Activated naive CD4-positive, alpha-beta T cell treated with anti-CD3 and anti-CD28 coated beads for 36 hours (primary cell): ENCODE results near the gene SCARF2. TPM values are rescaled to one million over a fixed set of nuclear protein-coding genes. Genes with fewer than 3 reads are reported as not detected.
A peak's percentile ranks its signal among the peaks of the same experiment; 100 is the strongest.

Experiments used
- CTCF ChIA-PET: fragments of 350-600 bp; sonication (Branson Sonifier 250); formaldehyde crosslinking; loops from one replicate; lab custom pipeline; 2021; ENCODE audit warnings: antibody characterized with exemption; lab: Charles Lee
- DNase-seq: peaks from one replicate; pipeline ENCODE4 v3.0.0-alpha.2; 2020
- H3K27ac Mint-ChIP-seq: one replicate; pipeline ENCODE4 v1.8.0; 2021; ENCODE audit warnings: mild to moderate bottlenecking, mixed read lengths
- H3K27me3 Mint-ChIP-seq: one replicate; pipeline ENCODE4 v1.8.0; 2021; ENCODE audit warnings: low read depth, mixed read lengths
- H3K36me3 Mint-ChIP-seq: one replicate; pipeline ENCODE4 v1.8.0; 2021; ENCODE audit warnings: low read depth, mixed read lengths
- H3K4me1 Mint-ChIP-seq: one replicate; pipeline ENCODE4 v1.8.0; 2021; ENCODE audit warnings: low read depth, mixed read lengths
- H3K4me3 Mint-ChIP-seq: one replicate; pipeline ENCODE4 v1.8.0; 2021; ENCODE audit warnings: mild to moderate bottlenecking, moderate library complexity, mixed read lengths
- H3K9me3 Mint-ChIP-seq: one replicate; pipeline ENCODE4 v1.8.0; 2021; ENCODE audit warnings: mixed read lengths
- intact Hi-C: fragments of 100-400 bp; cut with micrococcal nuclease; formaldehyde crosslinking; loops from one replicate; pipeline ENCODE4 v1.15.1; 2023
- total RNA-seq, 2 experiments: library from RNA; stranded (reverse); gene quantifications; one replicate each; pipeline ENCODE4 v1.2.3, GENCODE V29; 2021

The SCARF2 gene
- total RNA-seq, 2 experiments from 2014 or later = 0.21 to 0.30 TPM

- no peaks in the 10 kb centered on the region for H3K9me3 Mint-ChIP-seq
These were observed 2.0 kb downstream of the SCARF2 start for GRCh38 chr22:20435436-20436306.

GRCh38 chr22:20434773-20435172 is 2.9 kb downstream of the SCARF2 start:
- H3K4me3 Mint-ChIP-seq = no peak overlapping the region
- H3K27ac Mint-ChIP-seq = no peak overlapping the region
- intact Hi-C loops = no loop called here
- CTCF ChIA-PET = no interaction called here
- H3K27me3 Mint-ChIP-seq = peaks cover 56% of the 10 kb centered on the region
- DNase-seq = no peak
- no peaks in the 10 kb centered on the region for H3K9me3 Mint-ChIP-seq
- no peaks in the 10 kb centered on the region for H3K36me3 Mint-ChIP-seq
- peaks cover 24% of the 10 kb centered on the region for H3K4me1 Mint-ChIP-seq

More at GRCh38 chr22:20435436-20436306, 2.0 kb downstream of the SCARF2 start:
- no peaks in the 10 kb centered on the region for H3K36me3 Mint-ChIP-seq
- peaks cover 17% of the 10 kb centered on the region for H3K4me1 Mint-ChIP-seq
- no peak for DNase-seq
- CTCF ChIA-PET = no interaction called here
- peaks cover 48% of the 10 kb centered on the region for H3K27me3 Mint-ChIP-seq
- intact Hi-C loops = no loop called here
- H3K27ac Mint-ChIP-seq = no peak overlapping the region
- no peak overlapping the region for H3K4me3 Mint-ChIP-seq

DNA sequence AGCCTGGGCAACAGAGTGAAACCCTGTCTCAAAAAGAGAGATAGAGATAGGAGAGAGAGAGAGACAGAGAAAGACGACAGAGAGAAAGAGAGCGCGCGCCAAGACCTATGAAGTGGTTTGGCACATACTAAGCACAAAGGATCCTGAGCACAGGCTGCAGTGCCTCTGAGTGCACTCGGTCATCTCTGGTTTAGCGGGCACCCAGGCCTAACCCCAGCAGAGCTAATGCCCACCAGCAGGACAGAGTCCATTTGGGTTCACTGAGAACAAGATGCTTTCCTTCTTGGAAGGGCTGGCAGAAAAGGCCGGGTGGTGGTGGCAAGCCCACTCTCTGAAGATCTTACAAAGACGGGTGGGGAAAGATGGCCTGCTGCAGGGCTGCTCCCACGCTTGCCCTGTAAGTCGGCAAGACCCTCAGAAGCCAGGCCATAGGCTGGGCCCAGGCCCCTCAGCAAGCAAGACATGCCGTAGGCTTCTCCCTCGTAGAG is 3.3 kb downstream of the SCARF2 start:
- no peak overlapping the region for H3K27ac Mint-ChIP-seq
- CTCF ChIA-PET = no interaction called here
- intact Hi-C loops = no loop called here
- H3K9me3 Mint-ChIP-seq = no peaks in the 10 kb centered on the region
- H3K36me3 Mint-ChIP-seq = no peaks in the 10 kb centered on the region
- no peak overlapping the region for H3K4me3 Mint-ChIP-seq
- peaks cover 56% of the 10 kb centered on the region for H3K27me3 Mint-ChIP-seq
- no peak for DNase-seq
- H3K4me1 Mint-ChIP-seq = peaks cover 24% of the 10 kb centered on the region

DNA sequence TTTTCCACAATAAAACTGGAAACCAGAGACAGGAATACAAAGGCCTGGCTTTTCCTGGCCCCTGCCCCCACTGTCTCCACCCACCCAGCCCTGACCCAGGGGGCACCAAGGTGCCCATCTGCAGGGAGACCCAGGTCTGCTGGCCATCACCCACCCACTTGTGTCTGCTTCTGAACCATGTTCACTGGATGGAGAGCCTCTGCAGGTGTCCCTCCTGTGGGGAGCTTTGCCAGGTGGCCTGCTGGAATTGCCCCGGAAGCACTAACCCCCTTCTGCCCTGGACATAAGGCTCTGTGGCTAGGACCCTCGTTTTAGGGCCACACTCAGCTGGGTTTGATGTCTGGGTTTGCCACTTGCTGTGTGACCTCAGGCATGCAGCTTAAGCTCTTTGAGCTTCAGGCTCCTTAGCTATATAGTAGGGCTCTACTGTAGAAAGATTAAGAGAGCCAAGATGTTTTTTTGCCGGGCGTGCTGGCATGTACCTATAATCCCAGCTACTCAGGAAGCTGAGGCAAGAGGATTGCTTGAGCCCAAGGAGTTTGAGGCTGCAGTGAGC is 3.9 kb downstream of the SCARF2 start:
- no peak for DNase-seq
- H3K27me3 Mint-ChIP-seq = peaks cover 57% of the 10 kb centered on the region
- H3K9me3 Mint-ChIP-seq = no peaks in the 10 kb centered on the region
- peaks cover 27% of the 10 kb centered on the region for H3K4me1 Mint-ChIP-seq
- no peak overlapping the region for H3K27ac Mint-ChIP-seq
- H3K36me3 Mint-ChIP-seq = no peaks in the 10 kb centered on the region
- no peak overlapping the region for H3K4me3 Mint-ChIP-seq
- intact Hi-C loops = no loop called here
- CTCF ChIA-PET = no interaction called here

DNA sequence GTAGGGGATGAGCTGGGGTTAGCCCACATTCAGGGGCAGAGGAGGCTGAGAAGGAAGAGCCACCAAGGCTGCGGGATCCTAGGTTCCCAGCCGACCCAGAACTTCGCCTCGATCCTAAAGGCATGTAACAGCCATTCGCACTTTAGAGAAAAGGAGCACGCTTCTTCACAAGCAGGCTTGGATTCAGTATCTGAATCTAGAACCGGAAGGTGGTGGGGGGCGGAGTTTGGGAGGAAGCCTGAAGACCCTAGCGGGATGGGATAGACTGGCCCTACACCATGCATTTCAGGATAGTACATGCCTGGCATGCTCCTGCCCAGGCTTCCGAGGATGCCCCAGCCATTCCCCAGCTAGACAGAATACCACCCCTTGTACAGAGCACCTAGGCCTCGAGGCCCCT is 4.4 kb downstream of the SCARF2 start:
- Mint-ChIP-seq H3K4me3 (no peak overlapping the region), H3K27ac (no peak overlapping the region), H3K4me1 (peaks cover 27% of the 10 kb centered on the region), H3K9me3 (no peaks in the 10 kb centered on the region), H3K36me3 (no peaks in the 10 kb centered on the region), H3K27me3 (peaks cover 54% of the 10 kb centered on the region)
- CTCF ChIA-PET = interaction anchor here (1.2 kb wide), 1 partner anchor 23 kb away, joined by 3 read pairs; no protein-coding TSS in a partner anchor
- DNase-seq = no peak
- intact Hi-C loops = no loop called here

DNA sequence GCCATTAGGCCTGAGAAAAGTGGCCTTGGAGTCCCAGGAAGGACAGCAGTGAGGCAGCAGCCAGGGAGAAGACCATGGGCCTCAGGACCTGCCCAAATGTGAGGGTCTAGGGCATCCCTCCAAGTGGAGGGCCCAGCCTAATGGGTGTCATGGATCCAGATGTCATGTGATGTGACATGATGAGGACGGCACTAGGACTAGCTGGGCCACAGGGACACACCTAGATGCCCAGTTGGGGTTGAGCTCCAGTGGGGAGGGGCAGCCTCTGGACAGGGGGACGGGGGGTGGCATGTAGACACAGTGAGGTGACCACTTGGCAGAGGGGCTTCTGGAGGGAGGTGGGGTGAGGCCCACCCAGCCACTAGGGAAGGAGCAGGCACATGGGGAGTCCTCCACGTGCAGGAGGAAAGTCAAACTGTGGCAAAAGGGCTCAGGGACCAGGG is 5.4 kb downstream of the SCARF2 start:
- no peak for DNase-seq
- peaks cover 25% of the 10 kb centered on the region for H3K4me1 Mint-ChIP-seq
- CTCF ChIA-PET = interaction anchor here (1.2 kb wide), 1 partner anchor 24 kb away, joined by 3 read pairs; no protein-coding TSS in a partner anchor
- no peaks in the 10 kb centered on the region for H3K36me3 Mint-ChIP-seq
- no peak overlapping the region for H3K27ac Mint-ChIP-seq
- H3K4me3 Mint-ChIP-seq = no peak overlapping the region
- H3K27me3 Mint-ChIP-seq = peaks cover 55% of the 10 kb centered on the region
- intact Hi-C loops = no loop called here
- H3K9me3 Mint-ChIP-seq = no peaks in the 10 kb centered on the region

DNA sequence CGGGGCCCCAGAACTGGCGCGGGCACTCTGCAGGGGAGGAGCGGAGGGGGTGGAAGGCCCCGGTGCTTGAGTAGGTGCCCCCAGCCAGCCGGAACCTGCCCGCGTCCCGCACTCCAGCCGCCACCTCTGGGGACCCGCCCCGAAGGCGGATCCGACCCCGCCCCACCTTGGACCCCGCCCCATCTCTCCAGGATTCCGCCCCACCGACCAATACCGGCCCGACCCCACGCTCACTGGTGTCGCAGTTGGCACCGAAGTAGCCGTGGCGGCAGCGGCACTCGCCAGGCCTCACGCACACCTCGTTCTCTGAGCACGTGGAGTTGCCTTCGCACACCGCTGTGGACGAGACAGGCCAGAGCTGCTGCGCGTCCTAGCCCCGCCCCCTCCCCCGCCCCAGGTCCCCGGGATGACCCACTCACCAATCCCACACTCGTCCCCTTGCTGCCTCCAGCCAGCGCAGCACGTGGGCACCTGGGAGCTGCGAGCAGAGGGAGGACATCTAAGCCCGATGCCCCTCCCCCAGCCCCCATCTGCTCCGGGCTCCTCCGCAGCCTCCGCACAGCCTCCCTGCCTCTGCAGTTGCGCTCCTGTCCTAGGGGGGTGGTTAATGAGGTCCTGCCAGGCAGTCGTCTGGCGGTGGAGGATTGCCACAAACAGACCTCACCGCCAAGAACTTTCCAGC is 6.0 kb downstream of the SCARF2 start:
- H3K36me3 Mint-ChIP-seq = no peaks in the 10 kb centered on the region
- intact Hi-C loops = no loop called here
- H3K9me3 Mint-ChIP-seq = no peaks in the 10 kb centered on the region
- H3K4me3 Mint-ChIP-seq = peak overlapping the region; percentile 26
- H3K27ac Mint-ChIP-seq = no peak overlapping the region
- no peak for DNase-seq
- H3K27me3 Mint-ChIP-seq = peaks cover 55% of the 10 kb centered on the region
- CTCF ChIA-PET = interaction anchor here (1.3 kb wide), 1 partner anchor 12 kb away, joined by 3 read pairs; no protein-coding TSS in a partner anchor
- H3K4me1 Mint-ChIP-seq = peaks cover 19% of the 10 kb centered on the region

DNA sequence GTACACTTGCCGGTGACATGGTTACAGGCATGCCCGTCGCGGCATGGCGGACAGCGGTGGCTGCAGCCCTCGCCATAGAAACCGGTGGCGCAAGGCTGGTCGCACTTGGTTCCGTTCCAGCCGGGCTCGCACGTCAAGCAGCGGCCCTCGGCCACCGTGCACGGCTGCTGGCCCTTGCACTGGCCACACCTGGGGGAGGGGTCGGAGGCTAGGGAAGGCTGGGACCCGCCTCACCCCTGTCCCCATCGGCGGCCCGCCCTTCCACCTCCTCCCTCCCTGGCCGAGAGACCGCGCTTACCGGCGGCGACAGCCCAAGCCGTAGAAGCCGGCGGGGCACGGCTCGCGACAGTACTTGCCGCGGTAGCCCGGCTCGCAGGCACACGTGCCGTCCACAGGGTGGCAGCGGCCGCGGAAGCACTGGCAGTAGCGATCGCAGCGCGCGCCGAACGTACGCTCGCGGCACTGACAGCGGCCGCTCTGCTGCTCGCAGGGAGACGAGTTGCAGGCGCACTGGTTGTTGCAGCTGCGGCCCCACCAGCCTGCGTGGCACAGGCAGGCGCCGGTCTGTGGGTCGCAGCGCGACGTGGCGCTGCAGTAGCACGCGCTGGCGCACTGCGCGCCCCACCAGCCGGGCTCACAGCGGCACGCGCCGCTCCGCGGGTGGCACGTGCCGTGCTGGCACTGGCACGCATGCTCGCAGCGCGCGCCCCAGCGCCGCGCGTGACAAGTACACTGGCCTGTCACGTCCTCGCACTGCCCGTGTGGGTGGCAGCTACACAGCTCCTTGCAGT is 6.7 kb downstream of the SCARF2 start:
- DNase-seq = peak; percentile 59
- intact Hi-C loops = loop anchor here (1.0 kb wide), 2 partner anchors 25 to 65 kb away; no protein-coding TSS in a partner anchor
- no peaks in the 10 kb centered on the region for H3K9me3 Mint-ChIP-seq
- CTCF ChIA-PET = interaction anchor here (1.1 to 1.3 kb wide), 2 partner anchors 10 to 13 kb away, joined by 3 read pairs; no protein-coding TSS in a partner anchor
- H3K4me1 Mint-ChIP-seq = peaks cover 18% of the 10 kb centered on the region
- peaks cover 58% of the 10 kb centered on the region for H3K27me3 Mint-ChIP-seq
- H3K27ac Mint-ChIP-seq = no peak overlapping the region
- no peaks in the 10 kb centered on the region for H3K36me3 Mint-ChIP-seq
- H3K4me3 Mint-ChIP-seq = peak overlapping the region; percentile 63

DNA sequence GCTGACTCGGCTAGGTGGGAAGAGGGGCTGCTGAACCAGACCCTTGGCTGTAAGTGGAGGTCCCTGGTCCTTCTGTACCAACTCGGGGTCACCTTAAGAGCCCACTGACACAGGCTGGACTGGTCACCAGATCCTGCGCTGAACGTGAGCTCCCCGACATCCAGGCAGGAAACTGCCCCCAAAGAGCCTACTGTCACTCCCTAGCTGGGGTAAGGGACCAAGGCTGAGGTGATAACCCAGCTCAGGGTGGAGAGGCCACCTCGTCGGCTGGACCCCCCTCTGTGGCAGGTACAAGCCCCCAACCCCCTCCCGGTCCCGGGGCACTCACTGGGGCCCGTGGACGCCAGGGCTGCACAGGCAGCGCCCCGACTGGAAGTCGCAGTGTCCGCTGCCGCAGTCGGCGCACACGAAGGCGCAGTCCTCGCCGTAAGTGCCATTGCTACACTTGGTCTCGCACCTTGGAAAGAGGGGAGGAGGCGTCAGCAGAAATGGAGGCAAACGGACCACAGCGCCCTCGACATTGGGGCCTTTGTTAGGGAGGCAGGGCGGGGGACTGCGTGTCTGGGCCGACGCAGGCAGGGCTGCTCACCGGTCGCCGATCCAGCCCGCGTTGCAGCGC is 7.4 kb downstream of the SCARF2 start:
- H3K4me1 Mint-ChIP-seq = peaks cover 16% of the 10 kb centered on the region
- peaks cover 52% of the 10 kb centered on the region for H3K27me3 Mint-ChIP-seq
- no peaks in the 10 kb centered on the region for H3K9me3 Mint-ChIP-seq
- H3K36me3 Mint-ChIP-seq = no peaks in the 10 kb centered on the region
- H3K27ac Mint-ChIP-seq = no peak overlapping the region
- DNase-seq = no peak
- H3K4me3 Mint-ChIP-seq = peak overlapping the region; percentile 74
- CTCF ChIA-PET = interaction anchor here (1.1 to 1.3 kb wide), 4 partner anchors 11 to 23 kb away, joined by 3 to 6 read pairs (median 3); no protein-coding TSS in a partner anchor
- intact Hi-C loops = loop anchor here (1.0 kb wide), 2 partner anchors 26 to 66 kb away; no protein-coding TSS in a partner anchor

GRCh38 chr22:20429254-20430100 is 8.1 kb downstream of the SCARF2 start:
- no peak overlapping the region for H3K27ac Mint-ChIP-seq
- no peaks in the 10 kb centered on the region for H3K36me3 Mint-ChIP-seq
- H3K4me3 Mint-ChIP-seq = peak overlapping the region; percentile 74
- H3K4me1 Mint-ChIP-seq = peaks cover 18% of the 10 kb centered on the region
- H3K9me3 Mint-ChIP-seq = no peaks in the 10 kb centered on the region
- CTCF ChIA-PET = interaction anchor here (1.1 kb wide), 4 partner anchors 11 to 31 kb away, joined by 3 to 6 read pairs (median 3); no protein-coding TSS in a partner anchor
- intact Hi-C loops = loop anchor here (1.0 to 5.0 kb wide), 4 partner anchors 27 to 273 kb away; no protein-coding TSS in a partner anchor
- peaks cover 47% of the 10 kb centered on the region for H3K27me3 Mint-ChIP-seq
- peak; percentile 81 for DNase-seq
